ENCODE data around the gene SETBP1. TPM values are rescaled to one million over a fixed set of nuclear protein-coding genes. Genes with fewer than 3 reads are reported as not detected.

Gene SETBP1
- total and polyA plus RNA-seq, 2 donors from 2014 or later = 2.7 to 71.7 TPM

GRCh38 chr18:44673256-44673880 lies 7.3 kb upstream of the SETBP1 start:
- DNase-seq = no peak
- no peak for FAIRE-seq
- H3K27ac ChIP-seq (ENCODE audit: low read depth in 2 of 2, low read length in 2 of 2) = no peak overlapping the region
- H3K9me3 ChIP-seq (ENCODE audit: control insufficient read depth in 2 of 3, insufficient read depth in 1 of 3, low read length in 3 of 3) = no peaks in the 10 kb centered on the region
- H3K27me3 ChIP-seq (ENCODE audit: control insufficient read depth, insufficient read depth, low read length) = no peaks in the 10 kb centered on the region
- H3K36me3 ChIP-seq (ENCODE audit: control insufficient read depth in 2 of 3, insufficient read depth in 3 of 3, low read length in 3 of 3) = no peaks in the 10 kb centered on the region
- intact Hi-C loops (cut with DNase I) = no loop called here
- H3K4me3 ChIP-seq (ENCODE audit: low read length in 3 of 3) = no peak overlapping the region
- TF ChIP-seq CTCF (IDR thresholded peaks at IDR 0.05; ENCODE audit: borderline replicate concordance, extremely low read depth, insufficient read depth) = no peak
- H3K4me1 ChIP-seq (ENCODE audit: control insufficient read depth in 2 of 3, insufficient read depth in 2 of 3, low read depth in 1 of 3, low read length in 3 of 3) = no peaks in the 10 kb centered on the region
- H3K9ac ChIP-seq (ENCODE audit: low read length in 3 of 3) = no peak overlapping the region

- Histone ChIP-seq H3K9ac (ENCODE audit: low read length in 3 of 3) (no peak overlapping the region), H3K27ac (ENCODE audit: low read depth in 2 of 2, low read length in 2 of 2) (no peak overlapping the region), H3K4me1 (ENCODE audit: control insufficient read depth in 2 of 3, insufficient read depth in 2 of 3, low read depth in 1 of 3, low read length in 3 of 3) (peaks cover 0 to 11% (median 3%) of the 10 kb centered on the region in 3 donors), H3K36me3 (ENCODE audit: control insufficient read depth in 2 of 3, insufficient read depth in 3 of 3, low read length in 3 of 3) (no peaks in the 10 kb centered on the region), H3K9me3 (ENCODE audit: control insufficient read depth in 2 of 3, insufficient read depth in 1 of 3, low read length in 3 of 3) (no peaks in the 10 kb centered on the region), H3K4me3 (ENCODE audit: low read length in 3 of 3) (no peak overlapping the region), H3K27me3 (ENCODE audit: control insufficient read depth, insufficient read depth, low read length) (no peaks in the 10 kb centered on the region)
- intact Hi-C loops (cut with DNase I) = no loop called here
- DNase-seq (no peak), FAIRE-seq (no peak)
- TF ChIP-seq CTCF (IDR thresholded peaks at IDR 0.05; ENCODE audit: borderline replicate concordance, extremely low read depth, insufficient read depth) = no peak
Measured at GRCh38 chr18:44677933-44678332, 2.8 kb upstream of the SETBP1 start.

GRCh38 chr18:44678725-44679055 lies 2.0 kb upstream of the SETBP1 start:
- Histone ChIP-seq H3K9me3 (ENCODE audit: control insufficient read depth in 2 of 3, insufficient read depth in 1 of 3, low read length in 3 of 3) (no peaks in the 10 kb centered on the region), H3K9ac (ENCODE audit: low read length in 3 of 3) (no peak overlapping the region), H3K4me1 (ENCODE audit: control insufficient read depth in 2 of 3, insufficient read depth in 2 of 3, low read depth in 1 of 3, low read length in 3 of 3) (peaks cover 3 to 15% (median 6%) of the 10 kb centered on the region in 3 donors), H3K27me3 (ENCODE audit: control insufficient read depth, insufficient read depth, low read length) (no peaks in the 10 kb centered on the region), H3K36me3 (ENCODE audit: control insufficient read depth in 2 of 3, insufficient read depth in 3 of 3, low read length in 3 of 3) (no peaks in the 10 kb centered on the region), H3K27ac (ENCODE audit: low read depth in 2 of 2, low read length in 2 of 2) (peak overlapping the region in 1 of 2 donors; percentile 98), H3K4me3 (ENCODE audit: low read length in 3 of 3) (peak overlapping the region; percentile 53 to 65 (median 59))
- intact Hi-C loops (cut with DNase I) = no loop called here
- no peak for TF ChIP-seq CTCF (IDR thresholded peaks at IDR 0.05; ENCODE audit: borderline replicate concordance, extremely low read depth, insufficient read depth)
- no peak for DNase-seq
- peak; percentile 67 for FAIRE-seq

Measured in kidney (tissue), 14 donors.